Tibial nerve (tissue), 4 donors: ENCODE measurements around the gene TLCD4. TPM values are rescaled to one million over a fixed set of nuclear protein-coding genes. Genes with fewer than 3 reads are reported as not detected.
A peak's percentile ranks its signal among the peaks of the same experiment; 100 is the strongest.

Experiments used
- DNase-seq, 2 donors: peaks; one replicate each; pipeline ENCODE4 v3.0.0-alpha.2; 2019; ENCODE audit warnings: low spot score in 2 of 2
- H3K27ac ChIP-seq, 4 donors: fragments of 200-600 bp; sonication (generic) in 3 of 4; one replicate each; pipeline ENCODE4 v1.5.1; 2017 to 2019; ENCODE audit warnings: mild to moderate bottlenecking in 1 of 4
- H3K27me3 ChIP-seq, 2 donors: fragments of 200-600 bp; sonication (generic) in 1 of 2; one replicate each; pipeline versions ENCODE4 v1.5.1 to v1.6.0; 2017 to 2019
- H3K36me3 ChIP-seq, 3 donors: fragments of 200-600 bp; sonication (generic); one replicate each; pipeline ENCODE4 v1.5.1; 2018 to 2019
- H3K4me1 ChIP-seq, 4 donors: fragments of 200-600 bp; sonication (generic) in 3 of 4; one replicate each; pipeline ENCODE4 v1.5.1; 2017 to 2019
- H3K4me3 ChIP-seq, 4 donors: fragments of 200-600 bp; sonication (generic) in 3 of 4; one replicate each; pipeline ENCODE4 v1.5.1; 2017 to 2019; ENCODE audit warnings: mild to moderate bottlenecking in 1 of 4, moderate library complexity in 1 of 4
- H3K9me3 ChIP-seq, 4 donors: fragments of 200-600 bp; sonication (generic) in 3 of 4; one replicate each; pipeline ENCODE4 v1.5.1; 2017 to 2019
- CTCF ChIP-seq, 5 experiments: fragments of 200-600 bp in 3 of 5; fragments of 450-650 bp in 2 of 5; sonication (generic) in 3 of 5; IDR thresholded peaks; one replicate each; pipeline ENCODE4 v1.5.1; 2016 to 2019; ENCODE audit warnings: antibody characterized with exemption in 5 of 5, mild to moderate bottlenecking in 3 of 5, moderate library complexity in 2 of 5
- EP300 ChIP-seq, 2 donors: sonication (generic); formaldehyde crosslinking; IDR thresholded peaks; one replicate each; pipeline ENCODE4 v1.6.1; 2017; ENCODE audit warnings: antibody characterized with exemption in 2 of 2, mild to moderate bottlenecking in 1 of 2
- POLR2A ChIP-seq, 2 donors: fragments of 450-650 bp; IDR thresholded peaks; one replicate each; pipeline ENCODE4 v1.6.1; 2017; ENCODE audit warnings: antibody characterized with exemption in 2 of 2, mild to moderate bottlenecking in 2 of 2, moderate library complexity in 2 of 2
- WGBS, 2 donors: methylation state at CpG; one replicate each; pipeline ENCODE4 v1.1.5; 2018; 5-methylcytosine and 5-hydroxymethylcytosine counted together
- total RNA-seq, 4 donors: library from RNA; depleted of rRNA; stranded (reverse); fragments of >200 nt; gene quantifications; one replicate each; pipeline ENCODE4 v1.1.0, GENCODE V29; 2016

TLCD4 gene
- total RNA-seq, 4 donors from 2014 or later, result 5.7 to 9.2 (median 8.3) TPM

- Histone ChIP-seq H3K9me3 (no peaks in the 10 kb centered on the region), H3K27me3 (no peaks in the 10 kb centered on the region), H3K27ac (no peak overlapping the region), H3K4me3 (no peak overlapping the region), H3K4me1 (no peaks in the 10 kb centered on the region), H3K36me3 (no peaks in the 10 kb centered on the region)
- TF ChIP-seq CTCF (IDR thresholded peaks at IDR 0.05) (no peak), POLR2A (IDR thresholded peaks at IDR 0.05) (no peak), EP300 (IDR thresholded peaks at IDR 0.05) (no peak)
- no peak for DNase-seq
- 57 to 58% methylated on average over 1 of the region's 1 CpG for WGBS, 2 donors
Observed at GRCh38 chr1:95080446-95080845, 36.7 kb upstream of the TLCD4 start.

GRCh38 chr1:95080879-95081278 lies 36.3 kb upstream of the TLCD4 start:
- no peaks in the 10 kb centered on the region for H3K36me3 ChIP-seq
- 52 to 55% methylated on average over 1 of the region's 1 CpG for WGBS, 2 donors
- DNase-seq, result no peak
- H3K4me3 ChIP-seq, result no peak overlapping the region
- no peak overlapping the region for H3K27ac ChIP-seq
- no peaks in the 10 kb centered on the region for H3K9me3 ChIP-seq
- H3K27me3 ChIP-seq, result no peaks in the 10 kb centered on the region
- no peak for TF ChIP-seq EP300 (IDR thresholded peaks at IDR 0.05)
- TF ChIP-seq POLR2A (IDR thresholded peaks at IDR 0.05), result no peak
- no peak for TF ChIP-seq CTCF (IDR thresholded peaks at IDR 0.05)
- H3K4me1 ChIP-seq, result no peaks in the 10 kb centered on the region

GRCh38 chr1:95084317-95085176 lies 32.6 kb upstream of the TLCD4 start:
- no peaks in the 10 kb centered on the region for H3K36me3 ChIP-seq
- peak in 1 of 2 donors; percentile 17 for DNase-seq
- H3K27ac ChIP-seq, result no peak overlapping the region
- 67 to 79% methylated on average over 8 of the region's 8 CpGs for WGBS, 2 donors
- TF ChIP-seq CTCF (IDR thresholded peaks at IDR 0.05) (peak; percentile 44 to 59 (median 55)), EP300 (IDR thresholded peaks at IDR 0.05) (no peak)
- peaks cover 0 to 17% (median 6%) of the 10 kb centered on the region in 4 donors for H3K4me1 ChIP-seq
- no peaks in the 10 kb centered on the region for H3K27me3 ChIP-seq
- peaks cover 0 to under 1% (median 0%) of the 10 kb centered on the region in 4 donors for H3K9me3 ChIP-seq
- H3K4me3 ChIP-seq, result no peak overlapping the region

GRCh38 chr1:95085376-95085775 lies 31.8 kb upstream of the TLCD4 start:
- Histone ChIP-seq H3K4me3 (no peak overlapping the region), H3K27me3 (no peaks in the 10 kb centered on the region), H3K9me3 (peaks cover 0 to 9% (median 0%) of the 10 kb centered on the region in 4 donors), H3K36me3 (no peaks in the 10 kb centered on the region), H3K27ac (no peak overlapping the region), H3K4me1 (peaks cover 0 to 17% (median 6%) of the 10 kb centered on the region in 4 donors)
- DNase-seq, result no peak
- TF ChIP-seq EP300 (IDR thresholded peaks at IDR 0.05) (no peak), POLR2A (IDR thresholded peaks at IDR 0.05) (no peak), CTCF (IDR thresholded peaks at IDR 0.05) (no peak)
- WGBS, 2 donors, result 74 to 79% methylated on average over 2 of the region's 2 CpGs

GRCh38 chr1:95086949-95087533 lies 30.1 kb upstream of the TLCD4 start:
- WGBS, 2 donors, result 8 to 13% methylated on average over 5 of the region's 5 CpGs
- Histone ChIP-seq H3K4me3 (no peak overlapping the region), H3K27me3 (no peaks in the 10 kb centered on the region), H3K4me1 (peaks cover 0 to 17% (median 6%) of the 10 kb centered on the region in 4 donors), H3K36me3 (no peaks in the 10 kb centered on the region), H3K9me3 (peaks cover 0 to 9% (median 0%) of the 10 kb centered on the region in 4 donors), H3K27ac (peak overlapping the region in 3 of 4 donors; percentile 35 to 73 (median 70))
- peak in 1 of 2 donors; percentile 59 for TF ChIP-seq EP300 (IDR thresholded peaks at IDR 0.05)
- TF ChIP-seq POLR2A (IDR thresholded peaks at IDR 0.05), result no peak
- no peak for TF ChIP-seq CTCF (IDR thresholded peaks at IDR 0.05)
- DNase-seq, result peak in 1 of 2 donors; percentile 72
